A673 (cell line): ENCODE results near the gene ZNF43.
"Not testable (repeated sequence)": the region's sequence is repeated elsewhere in the genome, so short reads cannot be mapped to it uniquely, and the experiment has no call there.

Experiments used
- CTCF ChIP-seq: fragments of 300-800, 200-600 bp; sonication (generic); conservative IDR thresholded peaks from 2 replicates; pipeline ENCODE4 v1.5.1; 2017; ENCODE audit warnings: low read depth, mild to moderate bottlenecking, antibody characterized with exemption, low read length, moderate library complexity, mixed read lengths
- EZH2 ChIP-seq: fragments of 200-600 bp; sonication (generic); IDR thresholded peaks from 2 replicates; pipeline ENCODE4 v1.6.1; 2017; ENCODE audit warnings: borderline replicate concordance, low read depth, mild to moderate bottlenecking, mixed read lengths, antibody characterized with exemption, low read length; ENCODE audit not compliant: poor library complexity, severe bottlenecking

- not testable (repeated sequence) for TF ChIP-seq CTCF, EZH2
These were observed 74.4 kb downstream of the ZNF43 start for GRCh38 chr19:21761547-21761946.
